DMS114 treated with DMSO at 0.1 percent for 48 hours (cell line): Measurements from ENCODE around the gene GNB3.

Source experiments
- DNase-seq: peaks from one replicate; lab custom pipeline; 2025; ENCODE audit not compliant: unreplicated experiment; lab: John Stamatoyannopoulos, UW

The GNB3 gene

GRCh38 chr12:6840761-6841515 lies at the start of gene GNB3:
GNB3 (plus strand) TSS chr12:6840925; CDS start chr12:6841288, 363 bp downstream.
- DNase-seq = no peak

- DNase-seq = no peak
These were observed 48.7 kb upstream of the GNB3 start for GRCh38 chr12:6791931-6792520.

- DNase-seq = no peak
These were observed 48.1 kb upstream of the GNB3 start for GRCh38 chr12:6792522-6793201.

DNA sequence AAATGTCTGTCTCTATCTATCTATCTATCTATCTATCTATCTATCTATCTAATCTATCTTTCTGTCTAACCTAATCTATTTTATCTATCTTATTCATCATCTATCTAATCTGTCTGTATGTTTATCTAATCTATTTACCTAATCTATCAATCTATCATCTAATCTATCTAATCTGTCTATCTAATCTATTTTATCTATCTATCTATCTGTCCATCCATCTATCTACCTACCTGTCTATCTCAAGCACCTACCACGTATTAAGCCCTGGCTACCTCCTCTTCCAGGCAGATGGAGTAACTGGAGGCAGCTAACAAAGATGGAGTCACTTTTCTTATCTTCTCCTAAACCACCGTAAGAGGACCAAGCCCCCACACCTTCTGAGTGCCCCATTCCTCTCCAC lies 45.6 kb upstream of the GNB3 start:
- DNase-seq = no peak

DNA sequence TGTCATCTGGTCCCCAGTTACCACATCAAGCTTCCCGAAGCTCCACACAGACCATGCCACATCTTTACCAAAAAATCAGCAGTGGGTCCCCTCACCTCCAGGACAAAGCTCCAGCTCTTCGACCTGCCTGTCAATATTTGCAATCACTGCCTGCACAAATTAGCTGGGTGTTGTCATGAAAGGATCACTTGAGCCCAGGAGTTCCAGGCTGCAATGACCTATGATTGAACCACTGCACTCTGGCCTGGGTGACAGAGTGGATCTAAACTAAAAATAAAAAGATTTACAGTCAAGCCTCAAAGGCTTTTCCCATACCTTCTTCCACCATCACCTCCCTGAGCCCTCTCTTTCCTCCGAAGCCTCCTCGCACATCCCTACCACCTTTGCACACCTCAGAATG lies 44.1 kb upstream of the GNB3 start:
- no peak for DNase-seq

- no peak for DNase-seq
These were observed 41.6 kb upstream of the GNB3 start for GRCh38 chr12:6799147-6799546.

GRCh38 chr12:6807170-6807569 lies 33.6 kb upstream of the GNB3 start:
- DNase-seq = no peak

- DNase-seq = no peak
These were observed 31.7 kb upstream of the GNB3 start for GRCh38 chr12:6809056-6809455.

DNA sequence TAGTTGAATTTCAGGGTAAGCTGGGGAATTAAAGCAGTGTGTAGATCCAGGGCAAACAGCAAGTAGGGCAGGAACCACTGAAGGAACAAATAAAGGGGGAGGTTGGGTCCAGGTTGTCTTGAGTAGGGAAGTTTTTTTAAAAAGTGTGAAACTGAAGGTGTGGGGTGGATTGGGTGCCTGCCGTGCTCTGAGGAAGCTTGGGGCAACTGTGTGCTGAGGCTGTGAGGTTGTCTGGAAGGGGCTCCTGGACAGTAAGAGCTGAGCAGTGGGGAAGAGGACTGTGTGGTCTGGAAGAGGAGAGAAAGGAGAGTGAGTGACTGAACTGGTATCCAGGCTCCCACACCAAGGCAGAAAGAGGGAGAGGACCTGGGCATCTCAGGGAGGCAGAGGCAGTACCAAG lies 30.0 kb upstream of the GNB3 start:
- no peak for DNase-seq

DNA sequence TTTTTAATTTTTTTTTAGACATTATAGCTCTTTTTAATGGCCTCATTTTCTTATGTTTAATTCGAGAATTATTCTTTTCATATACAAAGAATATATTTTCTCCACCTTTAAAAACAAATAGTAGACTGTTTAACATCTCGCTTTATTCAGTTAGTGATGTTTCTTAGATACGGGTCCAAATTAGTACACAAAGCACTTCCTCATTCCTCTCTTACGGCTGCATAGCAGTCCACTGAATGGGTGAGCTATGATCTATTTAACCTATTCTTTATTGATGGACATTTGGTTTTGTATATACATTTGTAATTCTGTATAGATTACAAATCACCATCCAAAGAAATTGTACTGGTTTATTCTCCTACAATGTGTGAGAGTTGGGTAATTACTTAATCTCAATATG lies 27.4 kb upstream of the GNB3 start:
- no peak for DNase-seq

DNA sequence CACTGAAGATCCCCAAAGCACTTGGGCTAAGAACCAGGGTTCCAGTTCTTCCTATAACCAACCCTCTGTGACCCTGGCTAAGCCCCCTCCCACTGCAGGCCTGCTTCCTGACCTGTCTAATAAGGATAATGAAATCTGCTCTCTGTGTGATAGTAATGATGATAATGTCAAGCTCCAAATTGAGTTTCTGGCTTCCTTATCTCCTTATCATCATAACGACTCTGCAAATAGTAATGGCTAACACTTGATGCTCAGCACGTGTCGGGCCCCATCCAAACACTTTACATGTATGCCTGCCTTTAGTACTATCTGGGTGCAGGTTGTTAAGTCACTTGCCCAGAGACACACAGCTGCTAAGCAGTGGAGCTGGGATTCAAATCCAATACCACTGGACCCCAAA lies 24.1 kb upstream of the GNB3 start:
- DNase-seq = no peak

DNA sequence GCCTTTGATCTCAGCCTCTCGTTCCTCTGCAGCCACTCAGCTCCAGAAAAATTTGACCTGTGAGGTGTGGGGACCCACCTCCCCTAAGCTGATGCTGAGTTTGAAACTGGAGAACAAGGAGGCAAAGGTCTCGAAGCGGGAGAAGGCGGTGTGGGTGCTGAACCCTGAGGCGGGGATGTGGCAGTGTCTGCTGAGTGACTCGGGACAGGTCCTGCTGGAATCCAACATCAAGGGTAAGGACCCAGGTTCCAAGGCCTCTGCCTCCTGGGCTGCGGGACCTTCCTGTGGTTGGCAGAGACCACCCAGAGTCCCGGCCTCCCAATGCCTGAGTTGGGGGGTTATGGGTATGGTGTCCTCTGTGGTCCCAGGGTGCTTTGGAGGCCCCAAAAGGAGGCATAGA lies 23.6 kb upstream of the GNB3 start:
- DNase-seq = no peak

DNA sequence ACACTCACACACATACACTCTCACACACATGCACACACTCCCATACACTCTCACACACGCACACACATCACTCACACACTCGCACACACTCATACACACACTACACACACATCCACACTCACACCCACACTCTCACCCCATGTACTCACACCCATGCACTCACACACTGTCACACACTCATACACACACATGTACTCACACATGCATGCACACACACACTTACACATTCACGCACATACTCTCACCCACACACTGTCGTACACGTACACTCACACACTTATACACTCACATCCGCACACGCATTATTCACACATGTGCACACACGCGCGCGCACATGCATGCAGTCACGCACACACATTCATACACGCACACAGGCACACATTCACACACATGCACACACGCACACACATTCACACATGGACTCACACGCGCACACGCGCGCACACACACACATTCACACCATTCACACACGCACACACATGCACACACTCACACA lies 23.0 kb upstream of the GNB3 start:
- DNase-seq = no peak

DNA sequence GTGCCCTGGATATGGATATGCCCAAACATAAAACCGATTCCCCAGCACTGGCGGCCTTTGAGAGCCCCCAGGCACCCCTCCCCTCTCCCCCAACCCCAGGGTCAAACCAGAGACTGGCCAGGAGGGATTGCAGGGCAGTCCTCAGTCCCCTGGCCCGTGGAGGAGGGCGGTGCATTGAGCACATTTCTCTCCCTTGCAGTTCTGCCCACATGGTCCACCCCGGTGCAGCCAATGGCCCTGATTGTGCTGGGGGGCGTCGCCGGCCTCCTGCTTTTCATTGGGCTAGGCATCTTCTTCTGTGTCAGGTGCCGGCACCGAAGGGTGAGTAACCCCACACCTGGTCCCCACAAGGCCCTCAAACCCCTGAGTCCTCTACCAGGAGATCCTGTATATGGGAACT lies 22.5 kb upstream of the GNB3 start:
- DNase-seq = no peak

DNA sequence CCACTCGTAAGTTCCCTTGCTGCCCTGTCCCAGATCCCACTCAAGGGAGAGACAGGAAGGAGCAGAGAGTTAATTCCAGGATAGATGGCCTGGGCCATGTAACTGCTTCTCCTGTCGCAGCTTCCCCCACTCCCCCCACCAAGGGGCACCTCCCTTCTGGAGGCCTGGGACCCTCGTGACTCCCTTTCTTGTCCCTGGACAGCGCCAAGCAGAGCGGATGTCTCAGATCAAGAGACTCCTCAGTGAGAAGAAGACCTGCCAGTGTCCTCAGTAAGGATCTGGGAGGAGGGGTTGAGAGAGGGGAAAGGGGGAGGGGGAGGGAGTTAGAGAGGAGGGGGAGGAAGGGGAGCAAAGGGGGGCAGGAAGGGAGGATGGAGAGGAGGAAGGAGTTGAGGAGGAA lies 22.1 kb upstream of the GNB3 start:
- no peak for DNase-seq

DNA sequence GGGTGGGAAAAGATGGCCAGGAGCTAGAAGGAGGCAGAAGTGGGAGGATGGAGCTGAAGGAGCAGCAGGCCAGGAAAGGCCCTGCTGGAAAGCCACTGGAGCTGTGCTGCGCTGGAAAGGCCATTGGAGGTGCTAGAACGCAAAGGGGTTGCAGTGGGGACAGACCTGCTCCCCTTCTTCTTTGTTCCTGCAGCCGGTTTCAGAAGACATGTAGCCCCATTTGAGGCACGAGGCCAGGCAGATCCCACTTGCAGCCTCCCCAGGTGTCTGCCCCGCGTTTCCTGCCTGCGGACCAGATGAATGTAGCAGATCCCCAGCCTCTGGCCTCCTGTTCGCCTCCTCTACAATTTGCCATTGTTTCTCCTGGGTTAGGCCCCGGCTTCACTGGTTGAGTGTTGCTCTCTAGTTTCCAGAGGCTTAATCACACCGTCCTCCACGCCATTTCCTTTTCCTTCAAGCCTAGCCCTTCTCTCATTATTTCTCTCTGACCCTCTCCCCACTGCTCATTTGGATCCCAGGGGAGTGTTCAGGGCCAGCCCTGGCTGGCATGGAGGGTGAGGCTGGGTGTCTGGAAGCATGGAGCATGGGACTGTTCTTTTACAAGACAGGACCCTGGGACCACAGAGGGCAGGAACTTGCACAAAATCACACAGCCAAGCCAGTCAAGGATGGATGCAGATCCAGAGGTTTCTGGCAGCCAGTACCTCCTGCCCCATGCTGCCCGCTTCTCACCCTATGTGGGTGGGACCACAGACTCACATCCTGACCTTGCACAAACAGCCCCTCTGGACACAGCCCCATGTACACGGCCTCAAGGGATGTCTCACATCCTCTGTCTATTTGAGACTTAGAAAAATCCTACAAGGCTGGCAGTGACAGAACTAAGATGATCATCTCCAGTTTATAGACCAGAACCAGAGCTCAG lies 21.4 kb upstream of the GNB3 start:
- DNase-seq = no peak

GRCh38 chr12:6820166-6820565 lies 20.6 kb upstream of the GNB3 start:
- DNase-seq = no peak

- DNase-seq = no peak
These were observed 18.9 kb upstream of the GNB3 start, which contains the start of gene GPR162 for GRCh38 chr12:6821591-6822425. GPR162 (plus strand) TSS chr12:6821821; CDS start chr12:6823899, 2,078 bp downstream.

DNA sequence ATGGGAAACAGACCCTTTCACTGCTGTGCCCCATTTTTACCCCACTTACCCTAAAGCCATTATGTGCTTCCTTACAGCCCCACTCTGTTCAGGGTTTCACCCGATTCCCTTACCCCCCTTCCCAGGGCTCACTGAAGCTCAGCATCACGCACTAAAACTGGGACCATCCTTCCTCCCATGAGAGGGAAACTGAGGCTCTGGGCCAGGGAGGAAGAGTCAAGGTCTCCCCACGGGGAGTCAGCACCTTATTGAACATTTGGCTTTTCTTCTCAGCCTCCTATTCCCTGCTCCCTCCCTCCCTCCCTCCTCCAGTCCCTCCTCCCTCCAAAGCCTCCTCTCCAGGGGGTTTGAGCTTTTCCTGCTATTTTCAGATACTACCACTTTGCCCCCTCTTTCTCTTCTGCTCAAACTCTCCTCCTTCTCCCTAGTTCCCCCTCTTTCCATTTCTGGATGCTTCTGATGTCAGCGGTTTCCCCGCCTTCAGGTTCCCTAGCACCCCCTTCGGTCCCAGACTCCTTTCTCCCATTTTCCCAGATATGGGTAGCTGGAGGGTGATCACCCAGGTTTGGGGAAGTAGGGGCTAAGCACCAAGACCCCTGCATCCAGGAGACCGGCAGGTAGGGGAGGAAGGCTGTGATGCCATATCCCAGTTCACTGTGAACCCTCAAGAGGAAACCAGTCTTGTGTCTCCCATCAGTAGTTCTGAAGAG lies 18.1 kb upstream of the GNB3 start:
- no peak for DNase-seq
